Cardiac muscle cell (in vitro differentiated cells and primary cell): Measurements from ENCODE around the gene L3MBTL1. TPM values are rescaled to one million over a fixed set of nuclear protein-coding genes. Genes with fewer than 3 reads are reported as not detected.

ENCODE experiments used
- DNase-seq, 2 donors: peaks; one replicate each; pipeline versions ENCODE4 v3.0.0 to v3.0.0-alpha.2; 2010 to 2017; ENCODE audit warnings: low read depth in 1 of 2, low spot score in 1 of 2
- H3K27ac ChIP-seq: fragments of 200-600 bp; sonication (generic); 2 replicates; pipeline ENCODE4 v1.5.1; 2016
- H3K27me3 ChIP-seq: fragments of 200-600 bp; sonication (generic); 2 replicates; pipeline ENCODE4 v1.6.0; 2016; ENCODE audit warnings: control low read depth
- H3K36me3 ChIP-seq: fragments of 200-600 bp; sonication (generic); 2 replicates; pipeline ENCODE4 v1.5.1; 2016; ENCODE audit warnings: control low read depth
- H3K4me1 ChIP-seq: fragments of 200-600 bp; sonication (generic); 2 replicates; pipeline ENCODE4 v1.8.1; 2017; ENCODE audit warnings: low read depth, mild to moderate bottlenecking, mixed run types
- H3K4me3 ChIP-seq: fragments of 200-600 bp; sonication (generic); 2 replicates; pipeline ENCODE4 v1.5.1; 2016; ENCODE audit warnings: mild to moderate bottlenecking
- H3K9me3 ChIP-seq: fragments of 200-600 bp; sonication (generic); 2 replicates; pipeline ENCODE4 v1.5.1; 2017; ENCODE audit warnings: low read depth, mild to moderate bottlenecking, control low read depth
- CTCF ChIP-seq: IDR thresholded peaks from 2 replicates; pipeline ENCODE4 v1.5.1; 2012; ENCODE audit warnings: low read depth, mild to moderate bottlenecking, low read length
- polyA plus RNA-seq: library from polyadenylated mRNA; unstranded; fragments of >200 nt; fragmentation: Nextera tagmentation; extraction: Ambion mirVana; gene quantifications from 2 replicates; pipeline ENCODE4 v1.2.1, GENCODE V29; 2016
- total RNA-seq: library from RNA; depleted of rRNA; stranded (reverse); fragments of >200 nt; gene quantifications from 2 replicates; pipeline ENCODE4 v1.2.3, GENCODE V29; 2016

L3MBTL1 gene
- total and polyA plus RNA-seq, 2 experiments from 2014 or later = 17.8 to 115 TPM

DNA sequence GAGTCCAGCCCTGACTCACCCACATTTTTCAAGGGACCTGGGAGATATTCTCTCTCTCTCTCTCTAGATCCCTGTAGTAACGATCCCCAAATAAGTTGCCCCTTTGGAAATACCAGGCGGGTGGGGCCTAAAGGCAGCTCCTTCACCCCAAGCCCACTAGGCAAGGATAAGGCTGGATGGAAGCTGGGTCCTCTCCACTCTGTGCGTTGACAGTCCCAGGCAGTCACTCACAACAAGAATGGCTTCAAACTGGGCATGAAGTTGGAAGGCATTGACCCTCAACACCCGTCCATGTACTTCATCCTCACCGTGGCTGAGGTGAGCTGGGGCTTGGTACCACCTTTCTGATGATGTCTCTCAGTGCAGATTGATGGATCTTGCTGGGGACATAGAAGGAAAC is 21.6 kb downstream of the L3MBTL1 start:
- DNase-seq = no peak
- H3K9me3 ChIP-seq = no peaks in the 10 kb centered on the region
- no peak overlapping the region for H3K4me3 ChIP-seq
- H3K27me3 ChIP-seq = no peaks in the 10 kb centered on the region
- no peak overlapping the region for H3K27ac ChIP-seq
- no peaks in the 10 kb centered on the region for H3K36me3 ChIP-seq
- no peaks in the 10 kb centered on the region for H3K4me1 ChIP-seq
- no peak for TF ChIP-seq CTCF

GRCh38 chr20:43529457-43530153 is 22.1 kb downstream of the L3MBTL1 start:
- no peaks in the 10 kb centered on the region for H3K9me3 ChIP-seq
- H3K27ac ChIP-seq = no peak overlapping the region
- H3K36me3 ChIP-seq = no peaks in the 10 kb centered on the region
- no peaks in the 10 kb centered on the region for H3K27me3 ChIP-seq
- H3K4me3 ChIP-seq = no peak overlapping the region
- no peak for DNase-seq
- no peaks in the 10 kb centered on the region for H3K4me1 ChIP-seq
- TF ChIP-seq CTCF = no peak

DNA sequence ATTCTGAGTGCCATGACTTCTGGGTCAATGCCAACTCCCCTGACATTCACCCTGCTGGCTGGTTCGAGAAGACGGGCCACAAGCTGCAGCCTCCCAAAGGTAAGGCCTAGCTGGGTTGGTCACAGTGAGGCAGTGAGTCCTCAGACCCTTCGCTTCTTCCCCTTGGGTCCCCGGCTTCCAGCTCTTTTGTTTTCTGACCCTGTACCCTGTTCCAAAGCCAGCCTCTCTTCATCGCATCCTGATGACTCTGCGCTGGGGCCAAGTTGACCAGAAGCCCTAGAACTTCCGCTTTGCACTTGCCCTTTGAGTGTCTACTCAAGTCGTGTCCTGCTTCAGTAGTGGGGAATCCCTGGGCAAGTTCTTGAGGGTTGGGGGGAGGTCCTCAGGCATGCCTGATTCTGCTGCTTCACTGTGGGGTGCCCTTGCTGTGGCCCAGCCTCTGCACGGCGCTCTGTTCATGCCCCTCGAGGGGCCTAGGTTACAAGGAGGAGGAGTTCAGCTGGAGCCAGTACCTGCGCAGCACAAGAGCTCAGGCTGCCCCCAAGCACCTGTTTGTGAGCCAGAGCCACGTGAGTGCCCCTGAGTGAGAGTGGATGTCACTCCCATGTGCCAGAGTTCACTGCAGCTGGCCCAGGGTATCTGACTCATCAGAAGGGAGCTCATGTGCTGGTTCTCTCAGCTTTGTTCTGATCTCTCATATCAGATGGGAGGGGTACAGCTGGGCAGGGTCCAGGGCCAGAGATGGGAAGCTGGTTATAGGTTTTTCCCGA is 23.0 kb downstream of the L3MBTL1 start:
- TF ChIP-seq CTCF = no peak
- no peak for DNase-seq
- H3K27ac ChIP-seq = no peak overlapping the region
- no peaks in the 10 kb centered on the region for H3K4me1 ChIP-seq
- no peaks in the 10 kb centered on the region for H3K36me3 ChIP-seq
- H3K27me3 ChIP-seq = no peaks in the 10 kb centered on the region
- no peak overlapping the region for H3K4me3 ChIP-seq
- H3K9me3 ChIP-seq = no peaks in the 10 kb centered on the region

GRCh38 chr20:43531091-43531443 is 23.6 kb downstream of the L3MBTL1 start:
- H3K36me3 ChIP-seq = no peaks in the 10 kb centered on the region
- TF ChIP-seq CTCF = no peak
- no peak overlapping the region for H3K27ac ChIP-seq
- DNase-seq = no peak
- no peaks in the 10 kb centered on the region for H3K27me3 ChIP-seq
- H3K9me3 ChIP-seq = no peaks in the 10 kb centered on the region
- no peak overlapping the region for H3K4me3 ChIP-seq
- no peaks in the 10 kb centered on the region for H3K4me1 ChIP-seq

DNA sequence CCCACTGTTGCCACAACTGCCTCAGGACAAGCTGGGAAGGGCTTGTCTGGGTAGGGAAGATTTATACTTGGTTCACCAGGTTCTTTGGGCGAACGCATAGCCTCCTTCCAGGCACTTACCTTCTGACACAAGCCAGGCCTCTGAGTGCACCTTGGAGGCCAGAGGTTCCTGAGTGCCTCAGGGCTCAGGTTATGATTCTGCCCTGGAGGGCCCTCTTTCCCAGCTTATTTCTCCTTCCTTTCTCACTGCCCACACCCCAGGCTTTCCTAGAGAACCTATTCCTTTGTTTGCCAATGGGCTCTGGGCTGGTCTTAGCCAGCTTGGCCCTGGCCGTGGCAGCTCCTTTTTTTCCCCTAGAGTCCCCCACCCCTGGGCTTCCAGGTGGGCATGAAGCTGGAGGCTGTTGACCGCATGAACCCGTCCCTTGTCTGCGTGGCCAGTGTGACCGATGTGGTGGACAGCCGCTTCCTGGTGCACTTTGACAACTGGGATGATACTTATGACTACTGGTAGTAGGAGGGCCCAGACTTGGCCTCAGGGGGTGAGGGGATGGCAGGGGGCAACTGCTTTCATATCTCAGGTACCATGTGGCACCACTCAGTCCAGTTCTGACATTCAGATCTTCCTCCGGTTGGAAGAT is 25.0 kb downstream of the L3MBTL1 start:
- no peaks in the 10 kb centered on the region for H3K4me1 ChIP-seq
- no peaks in the 10 kb centered on the region for H3K36me3 ChIP-seq
- no peak overlapping the region for H3K4me3 ChIP-seq
- no peak overlapping the region for H3K27ac ChIP-seq
- no peak for DNase-seq
- H3K27me3 ChIP-seq = no peaks in the 10 kb centered on the region
- H3K9me3 ChIP-seq = no peaks in the 10 kb centered on the region
- TF ChIP-seq CTCF = no peak
